Rectal smooth muscle tissue (tissue), 1 donor: ENCODE measurements around the gene RFFL.
"Not testable (repeated sequence)": the region's sequence is repeated elsewhere in the genome, so short reads cannot be mapped to it uniquely, and the experiment has no call there.

Experiments
- H3K27ac ChIP-seq: one replicate; pipeline ENCODE4 v1.7.0; 2013; ENCODE audit warnings: low read depth, low read length, inconsistent platforms
- H3K27me3 ChIP-seq: one replicate; pipeline ENCODE4 v1.7.0; 2013; ENCODE audit warnings: low read length; ENCODE audit not compliant: control insufficient read depth, insufficient read depth
- H3K36me3 ChIP-seq: one replicate; pipeline ENCODE4 v1.7.0; 2013; ENCODE audit warnings: low read length; ENCODE audit not compliant: control insufficient read depth, insufficient read depth
- H3K4me1 ChIP-seq: one replicate; pipeline ENCODE4 v1.7.0; 2013; ENCODE audit warnings: low read length; ENCODE audit not compliant: control insufficient read depth, insufficient read depth
- H3K4me3 ChIP-seq: one replicate; pipeline ENCODE4 v1.7.0; 2013; ENCODE audit warnings: low read length
- H3K9ac ChIP-seq: one replicate; pipeline ENCODE4 v1.7.0; 2013; ENCODE audit warnings: low read length

Gene RFFL

GRCh38 chr17:35010093-35010492 lies 53.4 kb downstream of the RFFL start:
- Histone ChIP-seq H3K27ac (no peak overlapping the region), H3K36me3 (peaks cover 7% of the 10 kb centered on the region), H3K27me3 (no peaks in the 10 kb centered on the region), H3K4me3 (no peak overlapping the region), H3K4me1 (no peaks in the 10 kb centered on the region), H3K9ac (no peak overlapping the region)

- Histone ChIP-seq H3K27ac (no peak overlapping the region), H3K27me3 (no peaks in the 10 kb centered on the region), H3K4me1 (peaks cover 10% of the 10 kb centered on the region), H3K9ac (no peak overlapping the region), H3K36me3 (peaks cover 14% of the 10 kb centered on the region), H3K4me3 (no peak overlapping the region)
Measured at GRCh38 chr17:35006961-35007360, 56.5 kb downstream of the RFFL start.

GRCh38 chr17:35006345-35006744 lies 57.2 kb downstream of the RFFL start:
- no peak overlapping the region for H3K4me3 ChIP-seq
- no peak overlapping the region for H3K27ac ChIP-seq
- H3K4me1 ChIP-seq, result peaks cover 16% of the 10 kb centered on the region
- no peak overlapping the region for H3K9ac ChIP-seq
- H3K36me3 ChIP-seq, result peaks cover 12% of the 10 kb centered on the region
- H3K27me3 ChIP-seq, result no peaks in the 10 kb centered on the region

- H3K27ac ChIP-seq, result peak overlapping the region; percentile 87
- H3K9ac ChIP-seq, result no peak overlapping the region
- H3K4me3 ChIP-seq, result no peak overlapping the region
- H3K27me3 ChIP-seq, result no peaks in the 10 kb centered on the region
- peaks cover 24% of the 10 kb centered on the region for H3K4me1 ChIP-seq
- peaks cover 10% of the 10 kb centered on the region for H3K36me3 ChIP-seq
Measured at GRCh38 chr17:35003778-35004177, 59.7 kb downstream of the RFFL start.

GRCh38 chr17:35002876-35003551 lies 60.5 kb downstream of the RFFL start:
- Histone ChIP-seq H3K4me1 (peaks cover 32% of the 10 kb centered on the region), H3K36me3 (peaks cover 10% of the 10 kb centered on the region), H3K9ac (no peak overlapping the region), H3K27ac (peak overlapping the region; percentile 87), H3K27me3 (no peaks in the 10 kb centered on the region), H3K4me3 (no peak overlapping the region)

- H3K36me3 ChIP-seq, result peaks cover 10% of the 10 kb centered on the region
- peaks cover 36% of the 10 kb centered on the region for H3K4me1 ChIP-seq
- H3K27me3 ChIP-seq, result no peaks in the 10 kb centered on the region
- H3K27ac ChIP-seq, result peak overlapping the region; percentile 87
- H3K9ac ChIP-seq, result no peak overlapping the region
- H3K4me3 ChIP-seq, result no peak overlapping the region
Measured at GRCh38 chr17:35001549-35001948, 62.0 kb downstream of the RFFL start.

- not testable (repeated sequence) for H3K36me3 ChIP-seq, H3K9ac ChIP-seq, H3K27me3 ChIP-seq, H3K4me3 ChIP-seq, H3K27ac ChIP-seq
- H3K4me1 ChIP-seq, result peaks cover 36% of the 10 kb centered on the region
Measured at GRCh38 chr17:35000965-35001364, 62.5 kb downstream of the RFFL start.

GRCh38 chr17:34999456-34999855 lies 64.1 kb downstream of the RFFL start:
- Histone ChIP-seq H3K27me3 (no peaks in the 10 kb centered on the region), H3K4me1 (peaks cover 36% of the 10 kb centered on the region), H3K4me3 (no peak overlapping the region), H3K9ac (no peak overlapping the region), H3K36me3 (peaks cover 6% of the 10 kb centered on the region), H3K27ac (peak overlapping the region; percentile 92)

GRCh38 chr17:34998205-34998604 lies 65.3 kb downstream of the RFFL start:
- Histone ChIP-seq H3K27me3 (no peaks in the 10 kb centered on the region), H3K9ac (no peak overlapping the region), H3K27ac (peak overlapping the region; percentile 92), H3K4me3 (peak overlapping the region; percentile 11), H3K36me3 (peaks cover 9% of the 10 kb centered on the region), H3K4me1 (peaks cover 36% of the 10 kb centered on the region)

- H3K27ac ChIP-seq, result peak overlapping the region; percentile 92
- H3K4me1 ChIP-seq, result peaks cover 30% of the 10 kb centered on the region
- no peaks in the 10 kb centered on the region for H3K27me3 ChIP-seq
- H3K36me3 ChIP-seq, result peaks cover 8% of the 10 kb centered on the region
- no peak overlapping the region for H3K9ac ChIP-seq
- H3K4me3 ChIP-seq, result no peak overlapping the region
Measured at GRCh38 chr17:34997355-34997862, 66.1 kb downstream of the RFFL start.

- H3K36me3 ChIP-seq, result peaks cover 12% of the 10 kb centered on the region
Measured at GRCh38 chr17:34996422-34997285, 66.9 kb downstream of the RFFL start.

GRCh38 chr17:34993031-34993430 lies 70.5 kb downstream of the RFFL start:
- no peak overlapping the region for H3K27ac ChIP-seq
- no peak overlapping the region for H3K9ac ChIP-seq
- H3K36me3 ChIP-seq, result peaks cover 24% of the 10 kb centered on the region
- no peaks in the 10 kb centered on the region for H3K27me3 ChIP-seq
- H3K4me3 ChIP-seq, result no peak overlapping the region
- H3K4me1 ChIP-seq, result peaks cover 7% of the 10 kb centered on the region

More at GRCh38 chr17:34996422-34997285, 66.9 kb downstream of the RFFL start:
- no peak overlapping the region for H3K4me3 ChIP-seq
- H3K9ac ChIP-seq, result no peak overlapping the region
- peak overlapping the region; percentile 92 for H3K27ac ChIP-seq
- no peaks in the 10 kb centered on the region for H3K27me3 ChIP-seq
- peaks cover 25% of the 10 kb centered on the region for H3K4me1 ChIP-seq
